ENCODE measurements around the gene SDF4. TPM values are rescaled to one million over a fixed set of nuclear protein-coding genes. Genes with fewer than 3 reads are reported as not detected.

Gene SDF4
- total RNA-seq, 1 donor from 2014 or later, result 175 TPM

GRCh38 chr1:1234180-1234808 lies 2.5 kb upstream of the SDF4 start:
- Histone ChIP-seq H3K9me3 (ENCODE audit: insufficient read depth, low read depth, low read length) (peaks cover 9% of the 10 kb centered on the region), H3K36me3 (ENCODE audit: insufficient read depth, low read length) (no peaks in the 10 kb centered on the region), H3K27ac (ENCODE audit: low read depth, low read length) (no peak overlapping the region), H3K4me3 (ENCODE audit: insufficient read depth, low read depth, low read length) (no peak overlapping the region), H3K27me3 (ENCODE audit: insufficient read depth, low read length) (no peaks in the 10 kb centered on the region), H3K4me2 (ENCODE audit: low read length) (peak overlapping the region; percentile 77), H3K79me2 (ENCODE audit: insufficient read depth, low read length) (peaks cover 51% of the 10 kb centered on the region), H3K4me1 (ENCODE audit: insufficient read depth, low read length) (peaks cover 14% of the 10 kb centered on the region), H3K9ac (ENCODE audit: low read length) (no peak overlapping the region), H2AFZ (ENCODE audit: low read depth, low read length) (no peak overlapping the region), H4K20me1 (ENCODE audit: insufficient read depth, low read length) (peaks cover 33% of the 10 kb centered on the region)
- peaks cover 2% of the 10 kb centered on the region for H3K9me3 Mint-ChIP-seq (ENCODE audit: unreplicated experiment)
- no peak for TF ChIP-seq CTCF (IDR thresholded peaks at IDR 0.05; ENCODE audit: insufficient read depth, low read depth, low read length)
- no peak for TF ChIP-seq EZH2 (IDR thresholded peaks at IDR 0.05; ENCODE audit: insufficient read depth, low read length)
- H3K27ac Mint-ChIP-seq (ENCODE audit: unreplicated experiment), result no peak overlapping the region
- H3K27me3 Mint-ChIP-seq (ENCODE audit: low read depth, unreplicated experiment), result no peaks in the 10 kb centered on the region
- H3K4me3 Mint-ChIP-seq (ENCODE audit: unreplicated experiment), result peak overlapping the region; percentile 69
- DNase-seq (ENCODE audit: low read depth) (no peak), FAIRE-seq (no peak)
- peaks cover 13% of the 10 kb centered on the region for H3K4me1 Mint-ChIP-seq (ENCODE audit: low read depth, unreplicated experiment)
- peaks cover 8% of the 10 kb centered on the region for H3K36me3 Mint-ChIP-seq (ENCODE audit: low read depth, unreplicated experiment)

DNA sequence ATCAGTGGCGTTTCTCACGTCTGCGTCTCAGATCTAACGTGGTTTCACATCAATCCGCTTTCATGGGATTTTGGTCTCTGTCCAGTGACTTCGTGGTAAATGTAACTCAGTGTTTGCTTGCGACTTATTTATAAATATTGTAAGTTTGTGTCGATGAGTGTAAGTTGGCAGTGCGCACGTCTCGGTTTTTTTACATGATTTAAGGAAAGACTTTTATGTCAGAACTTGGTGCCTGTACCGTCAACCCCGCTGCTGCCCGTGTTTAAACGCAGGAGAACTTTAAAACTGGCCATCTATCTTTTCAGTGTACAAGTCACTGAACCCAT lies 1.7 kb upstream of the SDF4 start:
- peak overlapping the region; percentile 77 for H3K4me2 ChIP-seq (ENCODE audit: low read length)
- no peak for DNase-seq (ENCODE audit: low read depth)
- no peak overlapping the region for H3K4me3 ChIP-seq (ENCODE audit: insufficient read depth, low read depth, low read length)
- H4K20me1 ChIP-seq (ENCODE audit: insufficient read depth, low read length), result peaks cover 40% of the 10 kb centered on the region
- no peaks in the 10 kb centered on the region for H3K36me3 ChIP-seq (ENCODE audit: insufficient read depth, low read length)
- H3K27ac ChIP-seq (ENCODE audit: low read depth, low read length), result no peak overlapping the region
- H3K4me3 Mint-ChIP-seq (ENCODE audit: unreplicated experiment), result peak overlapping the region; percentile 69
- FAIRE-seq, result no peak
- no peak overlapping the region for H2AFZ ChIP-seq (ENCODE audit: low read depth, low read length)
- peaks cover 2% of the 10 kb centered on the region for H3K9me3 Mint-ChIP-seq (ENCODE audit: unreplicated experiment)
- no peak overlapping the region for H3K9ac ChIP-seq (ENCODE audit: low read length)
- H3K79me2 ChIP-seq (ENCODE audit: insufficient read depth, low read length), result peaks cover 58% of the 10 kb centered on the region
- no peak overlapping the region for H3K27ac Mint-ChIP-seq (ENCODE audit: unreplicated experiment)
- H3K4me1 Mint-ChIP-seq (ENCODE audit: low read depth, unreplicated experiment), result peaks cover 13% of the 10 kb centered on the region
- peaks cover 9% of the 10 kb centered on the region for H3K9me3 ChIP-seq (ENCODE audit: insufficient read depth, low read depth, low read length)
- peaks cover 14% of the 10 kb centered on the region for H3K4me1 ChIP-seq (ENCODE audit: insufficient read depth, low read length)
- TF ChIP-seq EZH2 (IDR thresholded peaks at IDR 0.05; ENCODE audit: insufficient read depth, low read length) (no peak), CTCF (IDR thresholded peaks at IDR 0.05; ENCODE audit: insufficient read depth, low read depth, low read length) (no peak)
- no peaks in the 10 kb centered on the region for H3K27me3 Mint-ChIP-seq (ENCODE audit: low read depth, unreplicated experiment)
- no peaks in the 10 kb centered on the region for H3K27me3 ChIP-seq (ENCODE audit: insufficient read depth, low read length)
- peaks cover 8% of the 10 kb centered on the region for H3K36me3 Mint-ChIP-seq (ENCODE audit: low read depth, unreplicated experiment)

GRCh38 chr1:1232796-1233566 lies 1.2 kb upstream of the SDF4 start:
- H3K79me2 ChIP-seq (ENCODE audit: insufficient read depth, low read length), result peaks cover 64% of the 10 kb centered on the region
- H3K27ac Mint-ChIP-seq (ENCODE audit: unreplicated experiment), result no peak overlapping the region
- H3K27me3 Mint-ChIP-seq (ENCODE audit: low read depth, unreplicated experiment), result no peaks in the 10 kb centered on the region
- peaks cover 9% of the 10 kb centered on the region for H3K9me3 ChIP-seq (ENCODE audit: insufficient read depth, low read depth, low read length)
- peaks cover 13% of the 10 kb centered on the region for H3K4me1 Mint-ChIP-seq (ENCODE audit: low read depth, unreplicated experiment)
- H3K27me3 ChIP-seq (ENCODE audit: insufficient read depth, low read length), result no peaks in the 10 kb centered on the region
- no peak overlapping the region for H3K9ac ChIP-seq (ENCODE audit: low read length)
- H3K4me3 ChIP-seq (ENCODE audit: insufficient read depth, low read depth, low read length), result peak overlapping the region; percentile 23
- H3K4me2 ChIP-seq (ENCODE audit: low read length), result peak overlapping the region; percentile 77
- peaks cover 8% of the 10 kb centered on the region for H3K36me3 Mint-ChIP-seq (ENCODE audit: low read depth, unreplicated experiment)
- H3K4me3 Mint-ChIP-seq (ENCODE audit: unreplicated experiment), result peak overlapping the region; percentile 69
- H3K27ac ChIP-seq (ENCODE audit: low read depth, low read length), result no peak overlapping the region
- peaks cover 14% of the 10 kb centered on the region for H3K4me1 ChIP-seq (ENCODE audit: insufficient read depth, low read length)
- H3K36me3 ChIP-seq (ENCODE audit: insufficient read depth, low read length), result no peaks in the 10 kb centered on the region
- H3K9me3 Mint-ChIP-seq (ENCODE audit: unreplicated experiment), result peaks cover 2% of the 10 kb centered on the region
- peak overlapping the region; percentile 63 for H2AFZ ChIP-seq (ENCODE audit: low read depth, low read length)
- FAIRE-seq (no peak), DNase-seq (ENCODE audit: low read depth) (no peak)
- H4K20me1 ChIP-seq (ENCODE audit: insufficient read depth, low read length), result peaks cover 45% of the 10 kb centered on the region
- TF ChIP-seq CTCF (IDR thresholded peaks at IDR 0.05; ENCODE audit: insufficient read depth, low read depth, low read length), result no peak
- TF ChIP-seq EZH2 (IDR thresholded peaks at IDR 0.05; ENCODE audit: insufficient read depth, low read length), result no peak

Measured in astrocyte (in vitro differentiated cells and primary cell).